ENCODE data around the gene LRP1-AS.

Gene LRP1-AS

DNA sequence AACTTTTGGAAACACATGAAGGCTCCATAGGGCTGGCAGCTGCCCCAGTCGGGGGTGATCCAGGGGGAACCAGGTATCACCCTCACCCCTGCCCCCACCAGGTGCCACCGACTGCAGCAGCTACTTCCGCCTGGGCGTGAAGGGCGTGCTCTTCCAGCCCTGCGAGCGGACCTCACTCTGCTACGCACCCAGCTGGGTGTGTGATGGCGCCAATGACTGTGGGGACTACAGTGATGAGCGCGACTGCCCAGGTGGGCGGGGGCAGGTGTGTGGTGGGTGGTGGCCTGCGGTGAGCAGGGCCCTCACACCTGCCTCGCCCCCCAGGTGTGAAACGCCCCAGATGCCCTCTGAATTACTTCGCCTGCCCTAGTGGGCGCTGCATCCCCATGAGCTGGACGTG lies 46.8 kb upstream of the LRP1-AS start:
- Mint-ChIP-seq H3K27me3 (ENCODE audit: low read depth, poor library complexity) (no peaks in the 10 kb centered on the region), H3K36me3 (ENCODE audit: low read depth) (peaks cover 53% of the 10 kb centered on the region), H3K4me3 (no peak overlapping the region), H3K4me1 (no peaks in the 10 kb centered on the region), H3K9me3 (no peaks in the 10 kb centered on the region), H3K27ac (no peak overlapping the region)
- DNase-seq: no peak
- TF ChIP-seq, protein P1, sequence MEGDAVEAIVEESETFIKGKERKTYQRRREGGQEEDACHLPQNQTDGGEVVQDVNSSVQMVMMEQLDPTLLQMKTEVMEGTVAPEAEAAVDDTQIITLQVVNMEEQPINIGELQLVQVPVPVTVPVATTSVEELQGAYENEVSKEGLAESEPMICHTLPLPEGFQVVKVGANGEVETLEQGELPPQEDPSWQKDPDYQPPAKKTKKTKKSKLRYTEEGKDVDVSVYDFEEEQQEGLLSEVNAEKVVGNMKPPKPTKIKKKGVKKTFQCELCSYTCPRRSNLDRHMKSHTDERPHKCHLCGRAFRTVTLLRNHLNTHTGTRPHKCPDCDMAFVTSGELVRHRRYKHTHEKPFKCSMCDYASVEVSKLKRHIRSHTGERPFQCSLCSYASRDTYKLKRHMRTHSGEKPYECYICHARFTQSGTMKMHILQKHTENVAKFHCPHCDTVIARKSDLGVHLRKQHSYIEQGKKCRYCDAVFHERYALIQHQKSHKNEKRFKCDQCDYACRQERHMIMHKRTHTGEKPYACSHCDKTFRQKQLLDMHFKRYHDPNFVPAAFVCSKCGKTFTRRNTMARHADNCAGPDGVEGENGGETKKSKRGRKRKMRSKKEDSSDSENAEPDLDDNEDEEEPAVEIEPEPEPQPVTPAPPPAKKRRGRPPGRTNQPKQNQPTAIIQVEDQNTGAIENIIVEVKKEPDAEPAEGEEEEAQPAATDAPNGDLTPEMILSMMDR (IDR thresholded peaks at IDR 0.05): no peak

DNA sequence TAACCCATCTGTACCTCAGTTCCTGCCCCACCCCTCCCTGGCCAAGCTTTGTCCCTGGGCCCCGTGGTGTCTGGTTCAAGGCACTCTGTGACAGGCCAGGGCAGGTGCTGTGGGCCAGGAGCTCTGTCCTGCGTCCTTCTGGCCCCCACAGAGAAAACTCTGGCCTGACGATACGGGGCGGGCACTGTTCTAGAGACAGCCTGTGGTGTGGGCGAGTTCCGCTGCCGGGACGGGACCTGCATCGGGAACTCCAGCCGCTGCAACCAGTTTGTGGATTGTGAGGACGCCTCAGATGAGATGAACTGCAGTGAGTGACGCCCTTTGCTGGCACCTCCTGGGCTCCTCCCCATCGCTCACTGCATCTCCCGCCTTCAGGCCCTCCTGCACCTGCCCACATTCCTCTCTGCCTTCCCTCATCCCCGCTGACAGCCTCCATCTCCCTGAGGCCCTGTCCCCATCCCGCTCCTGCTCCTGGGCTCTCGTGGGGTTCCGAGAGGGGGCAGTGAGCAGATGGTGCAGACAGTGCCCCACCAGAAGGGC lies 46.4 kb upstream of the LRP1-AS start:
- Mint-ChIP-seq H3K36me3 (ENCODE audit: low read depth) (peaks cover 54% of the 10 kb centered on the region), H3K27me3 (ENCODE audit: low read depth, poor library complexity) (no peaks in the 10 kb centered on the region), H3K27ac (no peak overlapping the region), H3K4me3 (no peak overlapping the region), H3K9me3 (no peaks in the 10 kb centered on the region), H3K4me1 (no peaks in the 10 kb centered on the region)
- TF ChIP-seq, protein P1 (IDR thresholded peaks at IDR 0.05): no peak
- no peak for DNase-seq

DNA sequence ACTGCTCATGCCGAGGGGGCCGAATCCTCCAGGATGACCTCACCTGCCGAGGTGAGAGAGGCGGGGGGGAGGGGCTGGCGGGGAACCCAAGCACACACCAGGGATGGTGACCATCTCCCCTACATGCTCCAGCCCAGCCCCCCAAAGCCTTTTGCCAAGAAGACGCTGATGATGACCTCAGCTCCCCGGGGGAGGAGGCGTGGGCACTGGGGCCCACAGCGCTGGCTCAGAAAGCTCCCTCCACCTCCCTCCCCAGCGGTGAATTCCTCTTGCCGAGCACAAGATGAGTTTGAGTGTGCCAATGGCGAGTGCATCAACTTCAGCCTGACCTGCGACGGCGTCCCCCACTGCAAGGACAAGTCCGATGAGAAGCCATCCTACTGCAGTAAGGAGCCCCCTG lies 45.5 kb upstream of the LRP1-AS start:
- no peaks in the 10 kb centered on the region for H3K4me1 Mint-ChIP-seq
- peaks cover 48% of the 10 kb centered on the region for H3K36me3 Mint-ChIP-seq (ENCODE audit: low read depth)
- TF ChIP-seq, protein P1 (IDR thresholded peaks at IDR 0.05): no peak
- DNase-seq: no peak
- H3K27me3 Mint-ChIP-seq (ENCODE audit: low read depth, poor library complexity): no peaks in the 10 kb centered on the region
- no peak overlapping the region for H3K27ac Mint-ChIP-seq
- no peaks in the 10 kb centered on the region for H3K9me3 Mint-ChIP-seq
- no peak overlapping the region for H3K4me3 Mint-ChIP-seq

DNA sequence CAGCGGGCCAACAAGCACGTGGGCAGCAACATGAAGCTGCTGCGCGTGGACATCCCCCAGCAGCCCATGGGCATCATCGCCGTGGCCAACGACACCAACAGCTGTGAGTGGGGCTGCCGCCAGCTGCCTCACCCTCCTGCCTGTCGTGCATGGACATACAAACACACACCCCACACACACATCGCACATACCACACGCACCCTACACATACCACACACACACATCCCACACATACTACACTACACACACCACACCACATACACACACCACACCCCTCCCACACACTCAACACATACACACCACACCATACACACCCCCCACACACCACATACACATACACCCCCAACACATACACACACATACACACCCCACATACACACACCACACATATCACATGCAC lies 44.0 kb upstream of the LRP1-AS start:
- H3K27ac Mint-ChIP-seq: no peak overlapping the region
- no peaks in the 10 kb centered on the region for H3K4me1 Mint-ChIP-seq
- TF ChIP-seq, protein P1 (IDR thresholded peaks at IDR 0.05): no peak
- no peaks in the 10 kb centered on the region for H3K27me3 Mint-ChIP-seq (ENCODE audit: low read depth, poor library complexity)
- H3K4me3 Mint-ChIP-seq: no peak overlapping the region
- H3K9me3 Mint-ChIP-seq: no peaks in the 10 kb centered on the region
- peaks cover 46% of the 10 kb centered on the region for H3K36me3 Mint-ChIP-seq (ENCODE audit: low read depth)
- no peak for DNase-seq

DNA sequence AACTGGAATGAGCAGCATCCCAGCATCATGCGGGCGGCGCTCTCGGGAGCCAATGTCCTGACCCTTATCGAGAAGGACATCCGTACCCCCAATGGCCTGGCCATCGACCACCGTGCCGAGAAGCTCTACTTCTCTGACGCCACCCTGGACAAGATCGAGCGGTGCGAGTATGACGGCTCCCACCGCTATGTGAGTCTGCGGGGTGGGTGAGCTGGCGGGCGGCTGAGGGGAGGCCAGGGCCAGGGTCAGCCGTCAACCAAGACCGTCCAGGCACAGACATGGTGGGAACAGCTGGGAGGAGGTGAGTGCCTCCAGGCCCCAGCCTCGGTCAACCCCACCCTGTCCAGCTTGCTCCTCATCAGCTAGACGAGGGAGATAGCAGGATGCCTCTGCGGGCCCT lies 43.4 kb upstream of the LRP1-AS start:
- Mint-ChIP-seq H3K4me1 (no peaks in the 10 kb centered on the region), H3K27ac (no peak overlapping the region), H3K27me3 (ENCODE audit: low read depth, poor library complexity) (no peaks in the 10 kb centered on the region), H3K36me3 (ENCODE audit: low read depth) (peaks cover 44% of the 10 kb centered on the region), H3K4me3 (no peak overlapping the region), H3K9me3 (no peaks in the 10 kb centered on the region)
- TF ChIP-seq, protein P1 (IDR thresholded peaks at IDR 0.05): no peak
- no peak for DNase-seq

DNA sequence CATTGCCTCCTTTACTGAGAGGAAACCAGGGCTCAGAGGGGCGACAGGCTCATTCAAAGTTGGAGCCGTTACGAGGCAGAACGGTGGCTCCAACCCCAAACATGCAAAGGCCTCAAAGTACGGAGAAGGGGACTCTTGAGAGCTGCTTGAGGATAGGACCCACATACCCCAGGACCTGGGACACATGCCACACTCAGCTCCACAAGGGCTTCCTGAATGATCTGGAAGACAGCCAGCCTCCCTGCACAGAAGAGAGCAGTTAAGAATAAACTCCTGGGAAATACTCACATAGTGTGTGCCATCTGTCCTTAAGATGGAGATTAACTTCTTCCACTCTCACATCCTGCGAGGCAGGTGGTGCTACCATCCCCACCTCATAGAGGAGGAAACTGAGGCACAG lies 42.6 kb upstream of the LRP1-AS start:
- Mint-ChIP-seq H3K27me3 (ENCODE audit: low read depth, poor library complexity) (no peaks in the 10 kb centered on the region), H3K9me3 (no peaks in the 10 kb centered on the region), H3K36me3 (ENCODE audit: low read depth) (peaks cover 45% of the 10 kb centered on the region), H3K4me1 (no peaks in the 10 kb centered on the region), H3K27ac (no peak overlapping the region), H3K4me3 (no peak overlapping the region)
- TF ChIP-seq, protein P1 (IDR thresholded peaks at IDR 0.05): no peak
- no peak for DNase-seq
